Skeletal muscle tissue (tissue), 5 donors: ENCODE results near the gene TAF6. TPM values are rescaled to one million over a fixed set of nuclear protein-coding genes. Genes with fewer than 3 reads are reported as not detected.

Source experiments
- H3K27ac ChIP-seq: one replicate; pipeline ENCODE4 v1.7.0; 2013; ENCODE audit warnings: mild to moderate bottlenecking, low read depth, low read length, inconsistent platforms
- H3K27me3 ChIP-seq, 3 donors: one replicate each; pipeline ENCODE4 v1.7.0; 2013; ENCODE audit warnings: low read length in 3 of 3; ENCODE audit not compliant: control insufficient read depth in 3 of 3, insufficient read depth in 3 of 3
- H3K36me3 ChIP-seq, 3 donors: one replicate each; pipeline ENCODE4 v1.7.0; 2013; ENCODE audit warnings: low read length in 3 of 3; ENCODE audit not compliant: control insufficient read depth in 3 of 3, insufficient read depth in 3 of 3
- H3K4me1 ChIP-seq, 3 donors: one replicate each; pipeline ENCODE4 v1.7.0; 2013; ENCODE audit warnings: low read length in 3 of 3, mild to moderate bottlenecking in 3 of 3; ENCODE audit not compliant: control insufficient read depth in 3 of 3, insufficient read depth in 3 of 3
- H3K4me3 ChIP-seq, 3 donors: one replicate each; pipeline ENCODE4 v1.7.0; 2013; ENCODE audit warnings: low read length in 3 of 3
- H3K9ac ChIP-seq, 3 donors: one replicate each; pipeline ENCODE4 v1.7.0; 2013; ENCODE audit warnings: low read length in 3 of 3, mild to moderate bottlenecking in 3 of 3, moderate library complexity in 2 of 3, low read depth in 1 of 3
- H3K9me3 ChIP-seq, 3 donors: one replicate each; pipeline ENCODE4 v1.7.0; 2013; ENCODE audit warnings: low read length in 3 of 3; ENCODE audit not compliant: control insufficient read depth in 3 of 3
- small RNA-seq: library from RNA; depleted of rRNA; stranded (forward); fragments of <200 nt; gene quantifications from one replicate; pipeline ENCODE3, GENCODE V24; 2014
- total RNA-seq: library from RNA; depleted of rRNA; stranded (reverse); fragments of >200 nt; gene quantifications from one replicate; pipeline ENCODE4 v1.2.3, GENCODE V29; 2014
- donor health status: Osteomylitis.

The TAF6 gene
- total RNA-seq, 1 donor from 2014 or later: 11.0 TPM

DNA sequence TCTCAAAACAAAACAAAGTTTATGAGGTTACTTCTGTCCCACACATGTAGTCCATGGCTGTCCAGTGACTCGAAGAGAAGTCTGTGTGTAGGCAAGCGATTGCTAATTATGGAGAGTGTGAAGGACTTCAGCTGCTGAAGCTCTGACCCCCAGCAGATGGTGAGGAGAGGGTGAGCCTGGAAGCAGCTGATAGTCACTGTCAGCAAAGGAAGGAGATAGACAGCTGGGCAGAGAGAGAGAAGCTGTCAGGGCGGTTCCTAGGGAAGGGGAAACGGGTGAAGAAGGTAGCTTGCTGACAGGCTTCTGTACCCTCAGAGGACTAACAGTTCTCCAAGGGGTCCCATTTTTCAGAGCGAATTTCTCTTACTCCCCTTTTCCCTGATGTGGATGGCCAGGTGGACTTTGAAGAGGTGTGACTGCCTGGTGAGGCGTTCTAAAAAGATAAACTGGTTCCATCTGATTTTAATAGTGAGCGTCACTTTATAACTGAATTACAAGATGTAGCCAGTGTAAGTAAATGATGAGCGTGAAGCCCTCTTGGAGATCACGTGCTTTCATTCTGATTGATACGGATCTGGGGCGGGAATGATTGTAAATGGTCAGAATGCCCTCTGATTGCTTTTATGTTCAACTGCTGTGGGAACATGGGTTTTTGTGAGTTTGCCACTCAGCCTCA is 57.5 kb downstream of the TAF6 start:
- Histone ChIP-seq H3K4me3 (no peak overlapping the region), H3K9me3 (no peaks in the 10 kb centered on the region), H3K36me3 (peaks cover 45 to 56% (median 55%) of the 10 kb centered on the region in 3 donors), H3K27ac (no peak overlapping the region), H3K27me3 (no peaks in the 10 kb centered on the region), H3K9ac (no peak overlapping the region), H3K4me1 (peaks cover 0 to 4% (median 0%) of the 10 kb centered on the region in 3 donors)

DNA sequence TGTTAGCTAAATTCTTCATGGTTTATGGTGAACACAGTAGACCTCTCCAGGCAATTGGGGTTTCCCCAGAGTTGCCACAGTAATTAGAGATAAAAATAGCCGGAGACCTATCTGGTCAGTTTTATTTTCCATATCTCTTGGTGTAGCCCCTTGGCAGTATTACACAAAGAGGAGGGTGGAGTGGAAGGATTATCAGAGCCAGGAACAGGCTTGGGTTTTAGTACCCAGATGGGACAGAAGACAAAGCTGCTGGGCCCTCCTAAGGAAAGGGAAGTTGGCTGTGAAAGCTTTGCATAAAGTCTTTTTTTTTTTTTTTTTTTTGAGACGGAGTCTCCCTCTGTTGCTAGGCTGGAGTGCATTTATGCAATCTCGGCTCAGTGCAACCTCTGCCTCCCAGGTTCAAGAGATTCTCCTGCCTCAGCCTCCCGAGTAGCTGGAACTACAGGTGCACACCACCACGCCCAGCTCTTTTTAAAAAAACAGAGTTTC is 59.9 kb downstream of the TAF6 start:
- Histone ChIP-seq H3K27ac (no peak overlapping the region), H3K4me1 (no peaks in the 10 kb centered on the region), H3K36me3 (peaks cover 35 to 52% (median 49%) of the 10 kb centered on the region in 3 donors), H3K27me3 (no peaks in the 10 kb centered on the region), H3K9me3 (no peaks in the 10 kb centered on the region), H3K4me3 (no peak overlapping the region), H3K9ac (no peak overlapping the region)

Small RNAs within 50 kb of the gene (small RNA-seq; reads per million reads assigned to genes)
- 134 reads per million, percentile 97 among the genes with 10 or more reads in this experiment for gene MIR106B
- 1,365 reads per million, percentile 99 among the genes with 10 or more reads in this experiment for gene MIR25
- gene MIR93: 494 reads per million, percentile 98 among the genes with 10 or more reads in this experiment

Other genes with a start within 250 kb of the TAF6 start
- not detected for gene OR2AE1, start 242.3 kb downstream of the TAF6 start, total RNA-seq
- 15.1 TPM for gene TRIM4, start 199.8 kb downstream of the TAF6 start, total RNA-seq
- 1.0 TPM for gene GJC3, start 189.7 kb downstream of the TAF6 start, total RNA-seq
- gene AZGP1, start 143.3 kb downstream of the TAF6 start, total RNA-seq: 9.4 TPM
- gene ZKSCAN1, start 103.8 kb downstream of the TAF6 start, total RNA-seq: 32.9 TPM
- 11.5 TPM for gene ZSCAN21, start 69.6 kb downstream of the TAF6 start, total RNA-seq
- gene ZNF3, start 37.6 kb downstream of the TAF6 start, total RNA-seq: 34.4 TPM
- gene COPS6, start 30.4 kb downstream of the TAF6 start, total RNA-seq: 57.4 TPM
- gene MCM7, start 18.0 kb downstream of the TAF6 start, total RNA-seq: 42.3 TPM
- 20.9 TPM for gene AP4M1, start 17.7 kb downstream of the TAF6 start, total RNA-seq
- gene CNPY4, start 276 bp upstream of the TAF6 start, total RNA-seq: 25.6 TPM
- 1.0 TPM for gene MBLAC1, start 7.6 kb upstream of the TAF6 start, total RNA-seq
- 73.1 TPM for gene LAMTOR4, start 29.6 kb upstream of the TAF6 start, total RNA-seq
- gene TRAPPC14, start 39.4 kb upstream of the TAF6 start, total RNA-seq: 2.6 TPM
- 2.1 TPM for gene GAL3ST4, start 49.3 kb upstream of the TAF6 start, total RNA-seq
- gene GPC2, start 58.0 kb upstream of the TAF6 start, total RNA-seq: 5.2 TPM
- gene STAG3, start 58.6 kb upstream of the TAF6 start, total RNA-seq: 0.52 TPM
- gene PVRIG, start 100.6 kb upstream of the TAF6 start, total RNA-seq: not detected
- gene SPDYE3, start 188.3 kb upstream of the TAF6 start, total RNA-seq: not detected
- 4.2 TPM for gene PILRB, start 238.8 kb upstream of the TAF6 start, total RNA-seq